COLO668 (cell line): ENCODE measurements around the gene POLG2.

Source experiments
- DNase-seq: peaks from one replicate; lab custom pipeline; 2025; ENCODE audit not compliant: unreplicated experiment; lab: John Stamatoyannopoulos, UW

Gene POLG2

GRCh38 chr17:64496786-64497564 lies at the start of gene POLG2:
TSS of gene POLG2 (minus strand) at chr17:64497054. CDS start at chr17:64496968, 86 bp downstream.
- peak; percentile 90 for DNase-seq

- DNase-seq = no peak
Observed at GRCh38 chr17:64544742-64545141, 47.9 kb upstream of the POLG2 start.

- DNase-seq = no peak
Observed at GRCh38 chr17:64540118-64540776, 43.4 kb upstream of the POLG2 start.

- no peak for DNase-seq
Observed at GRCh38 chr17:64538508-64539130, 41.8 kb upstream of the POLG2 start.

- no peak for DNase-seq
Observed at GRCh38 chr17:64537488-64537887, 40.6 kb upstream of the POLG2 start.

DNA sequence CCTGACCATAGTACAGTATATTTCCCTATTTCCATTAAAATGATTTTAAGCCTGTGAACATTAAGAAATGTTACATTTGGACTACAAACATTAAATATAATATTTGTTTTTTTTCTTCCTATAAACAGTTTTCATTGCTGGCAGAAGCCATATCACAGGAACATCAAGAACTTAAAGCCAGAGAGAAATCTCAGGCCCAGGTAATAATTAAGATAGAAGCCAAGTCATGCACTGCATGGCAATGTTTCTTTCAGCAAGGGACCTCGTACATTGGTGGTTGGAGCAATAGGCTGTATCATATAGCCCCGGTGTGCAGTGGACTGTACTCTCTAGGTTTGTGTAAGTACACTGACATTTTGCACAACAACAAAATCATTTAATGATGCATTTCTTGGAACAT lies 40.1 kb upstream of the POLG2 start:
- no peak for DNase-seq

DNA sequence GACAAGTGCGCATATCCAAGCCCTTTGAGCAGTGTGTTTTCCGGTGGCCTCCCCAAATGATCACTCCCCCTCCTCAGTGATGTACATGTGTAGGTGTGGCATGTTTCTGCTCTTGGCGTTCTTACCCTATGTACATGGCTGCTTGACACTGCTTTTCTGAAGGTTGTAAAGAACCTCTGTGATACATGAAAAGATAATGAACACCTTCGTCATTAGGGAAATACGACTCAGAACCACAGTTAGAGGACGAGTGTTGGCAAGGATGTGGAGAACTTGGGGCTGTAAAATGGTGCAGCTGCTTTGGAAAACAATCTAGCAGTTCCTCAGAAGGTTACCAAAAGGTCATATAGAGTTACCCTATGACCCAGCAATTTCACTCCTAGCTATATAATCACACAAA lies 38.5 kb upstream of the POLG2 start:
- DNase-seq = no peak

DNA sequence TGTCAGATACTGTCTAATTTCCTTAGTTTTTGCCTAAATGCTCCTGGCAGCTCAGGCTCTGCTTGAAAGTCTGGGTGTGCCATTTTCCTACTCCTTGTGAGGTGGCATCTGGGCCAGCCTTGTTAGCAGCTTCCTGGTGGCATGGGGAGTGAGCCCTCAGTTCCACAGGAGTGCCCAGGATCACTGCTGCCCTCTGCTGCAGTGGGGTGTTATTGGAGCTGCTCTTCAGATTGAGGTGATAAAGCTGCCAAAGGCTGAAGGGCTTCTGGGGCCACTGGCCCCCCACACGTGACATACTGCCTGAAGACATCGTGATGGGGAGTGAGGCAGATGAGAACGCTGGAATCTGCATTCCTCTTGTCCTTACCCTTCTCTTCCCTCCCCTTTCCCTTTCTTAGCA lies 37.3 kb upstream of the POLG2 start:
- DNase-seq = no peak

GRCh38 chr17:64533784-64534183 lies 36.9 kb upstream of the POLG2 start:
- no peak for DNase-seq

DNA sequence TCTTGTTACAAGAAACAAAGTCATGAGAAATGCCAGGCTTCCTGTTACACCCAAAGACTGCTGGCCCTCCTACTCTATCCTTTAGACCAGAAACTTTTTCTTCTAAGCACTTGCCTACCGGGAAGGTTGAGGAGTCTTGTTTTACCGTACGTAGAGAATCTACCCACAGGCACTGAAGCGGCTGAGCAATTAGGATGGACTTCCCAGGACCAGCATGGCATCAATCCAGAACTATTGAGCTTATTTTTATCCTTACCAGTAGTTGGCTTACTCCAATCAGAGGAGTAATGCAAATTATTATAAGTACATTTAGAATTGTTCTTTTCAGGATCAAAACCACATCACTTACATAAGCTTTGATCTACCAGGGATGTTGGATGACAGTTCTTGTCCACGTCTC lies 35.6 kb upstream of the POLG2 start:
- DNase-seq = no peak

GRCh38 chr17:64531955-64532371 lies 35.1 kb upstream of the POLG2 start:
- no peak for DNase-seq

- no peak for DNase-seq
Observed at GRCh38 chr17:64529221-64529620, 32.4 kb upstream of the POLG2 start.

GRCh38 chr17:64527914-64528313 lies 31.1 kb upstream of the POLG2 start:
- no peak for DNase-seq

- DNase-seq = no peak
Observed at GRCh38 chr17:64520359-64520758, 23.5 kb upstream of the POLG2 start.

GRCh38 chr17:64519601-64520000 lies 22.7 kb upstream of the POLG2 start:
- no peak for DNase-seq

GRCh38 chr17:64515829-64516228 lies 19.0 kb upstream of the POLG2 start:
- DNase-seq = no peak

GRCh38 chr17:64515419-64515818 lies 18.6 kb upstream of the POLG2 start:
- DNase-seq = no peak

DNA sequence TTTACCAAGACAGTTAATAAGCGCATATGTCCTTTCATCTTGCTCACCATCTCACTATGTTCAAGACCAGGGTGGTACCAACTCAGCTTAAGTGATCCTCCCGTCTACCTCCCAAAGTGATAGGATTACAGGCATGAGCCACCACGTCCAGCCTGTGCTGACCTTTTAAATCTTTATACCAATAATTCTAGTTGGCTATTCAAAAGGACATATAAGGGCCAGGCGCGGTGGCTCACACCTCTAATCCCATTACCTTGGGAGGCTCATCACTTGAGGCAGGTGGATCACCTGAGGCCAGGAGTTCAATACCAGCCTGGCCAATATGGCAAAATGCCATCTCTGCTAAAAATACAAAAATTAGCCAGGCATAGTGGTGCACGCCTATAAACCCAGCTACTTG lies 12.3 kb upstream of the POLG2 start:
- no peak for DNase-seq

GRCh38 chr17:64508683-64509082 lies 11.8 kb upstream of the POLG2 start:
- no peak for DNase-seq

DNA sequence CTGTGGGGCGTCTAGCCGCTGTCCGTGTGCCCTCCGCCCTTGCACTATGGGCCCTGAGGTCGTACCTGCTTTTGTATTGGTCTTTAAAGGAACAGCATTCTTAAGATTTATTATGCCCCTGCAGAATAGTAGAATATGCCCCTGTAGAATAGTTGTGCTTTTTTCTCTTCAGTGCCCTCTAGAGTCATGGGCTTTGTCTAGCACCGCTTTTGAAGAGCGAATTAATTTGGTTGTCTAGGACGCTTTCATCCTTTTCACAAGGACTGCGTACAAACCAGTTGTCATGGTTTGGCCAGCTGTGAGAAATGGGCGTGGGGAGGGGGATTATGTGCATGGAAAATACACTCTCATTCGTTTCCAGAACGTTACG lies 10.5 kb upstream of the POLG2 start:
- peak; percentile 19 for DNase-seq

- peak; percentile 90 for DNase-seq
Observed at GRCh38 chr17:64506576-64507412, 9.9 kb upstream of the POLG2 start, which contains the start of gene CEP95. TSS of gene CEP95 (plus strand) at chr17:64506977. CDS start at chr17:64507098, 121 bp downstream.
